Mucosa of rectum (tissue), 2 donors: Measurements from ENCODE around the gene CTAGE6.
"Not testable (repeated sequence)": the region's sequence is repeated elsewhere in the genome, so short reads cannot be mapped to it uniquely, and the experiment has no call there.

Source experiments
- H3K27ac ChIP-seq, 2 donors: one replicate each; pipeline ENCODE4 v1.7.0; 2013; ENCODE audit warnings: inconsistent platforms in 2 of 2, low read depth in 2 of 2, low read length in 2 of 2
- H3K27me3 ChIP-seq, 2 donors: one replicate each; pipeline ENCODE4 v1.7.0; 2013; ENCODE audit warnings: low read length in 2 of 2; ENCODE audit not compliant: control insufficient read depth in 2 of 2, insufficient read depth in 2 of 2
- H3K36me3 ChIP-seq, 2 donors: one replicate each; pipeline ENCODE4 v1.7.0; 2013; ENCODE audit warnings: low read length in 2 of 2; ENCODE audit not compliant: control insufficient read depth in 2 of 2, insufficient read depth in 2 of 2
- H3K4me1 ChIP-seq, 2 donors: one replicate each; pipeline ENCODE4 v1.7.0; 2013; ENCODE audit warnings: low read length in 2 of 2, mild to moderate bottlenecking in 1 of 2; ENCODE audit not compliant: control insufficient read depth in 2 of 2, insufficient read depth in 2 of 2
- H3K4me3 ChIP-seq, 2 donors: one replicate each; pipeline ENCODE4 v1.7.0; 2013; ENCODE audit warnings: low read length in 2 of 2
- H3K9ac ChIP-seq, 2 donors: one replicate each; pipeline ENCODE4 v1.7.0; 2013; ENCODE audit warnings: low read length in 2 of 2, low read depth in 1 of 2, mild to moderate bottlenecking in 1 of 2
- H3K9me3 ChIP-seq, 2 donors: one replicate each; pipeline ENCODE4 v1.7.0; 2013; ENCODE audit warnings: low read length in 2 of 2; ENCODE audit not compliant: control insufficient read depth in 2 of 2
- donor health status: healthy.
- donor health status: Normal muscosa, but diverticular disease.

Gene CTAGE6

GRCh38 chr7:143765678-143766077, 8.2 kb upstream of the CTAGE6 start:
- H3K27ac ChIP-seq, H3K9ac ChIP-seq, H3K4me3 ChIP-seq, H3K4me1 ChIP-seq, H3K9me3 ChIP-seq, H3K36me3 ChIP-seq, H3K27me3 ChIP-seq: not testable (repeated sequence)

- H3K27me3 ChIP-seq, H3K9ac ChIP-seq, H3K4me3 ChIP-seq, H3K4me1 ChIP-seq, H3K27ac ChIP-seq, H3K9me3 ChIP-seq, H3K36me3 ChIP-seq: not testable (repeated sequence)
These were observed 5.6 kb upstream of the CTAGE6 start for GRCh38 chr7:143763065-143763464.

- not testable (repeated sequence) for H3K4me1 ChIP-seq, H3K36me3 ChIP-seq
These were observed 12.2 kb downstream of the CTAGE6 start for GRCh38 chr7:143745340-143745739.

GRCh38 chr7:143737037-143737819, 20.3 kb downstream of the CTAGE6 start:
- not testable (repeated sequence) for H3K27me3 ChIP-seq, H3K9ac ChIP-seq, H3K36me3 ChIP-seq, H3K9me3 ChIP-seq, H3K4me1 ChIP-seq, H3K4me3 ChIP-seq, H3K27ac ChIP-seq

More at GRCh38 chr7:143745340-143745739, 12.2 kb downstream of the CTAGE6 start:
- not testable (repeated sequence) for H3K27me3 ChIP-seq, H3K4me3 ChIP-seq, H3K27ac ChIP-seq, H3K9me3 ChIP-seq, H3K9ac ChIP-seq

GRCh38 chr7:143735962-143736361, 21.5 kb downstream of the CTAGE6 start:
- no peaks in the 10 kb centered on the region for H3K27me3 ChIP-seq
- H3K9ac ChIP-seq: no peak overlapping the region
- H3K27ac ChIP-seq: no peak overlapping the region
- no peaks in the 10 kb centered on the region for H3K9me3 ChIP-seq
- no peak overlapping the region for H3K4me3 ChIP-seq
- H3K36me3 ChIP-seq: no peaks in the 10 kb centered on the region
- H3K4me1 ChIP-seq: no peaks in the 10 kb centered on the region

- Histone ChIP-seq H3K36me3 (no peaks in the 10 kb centered on the region), H3K9me3 (no peaks in the 10 kb centered on the region), H3K27ac (no peak overlapping the region), H3K4me3 (no peak overlapping the region), H3K4me1 (no peaks in the 10 kb centered on the region), H3K9ac (no peak overlapping the region), H3K27me3 (no peaks in the 10 kb centered on the region)
These were observed 23.6 kb downstream of the CTAGE6 start for GRCh38 chr7:143733876-143734275.

- no peaks in the 10 kb centered on the region for H3K9me3 ChIP-seq
- H3K36me3 ChIP-seq: no peaks in the 10 kb centered on the region
- no peak overlapping the region for H3K27ac ChIP-seq
- H3K27me3 ChIP-seq: no peaks in the 10 kb centered on the region
- H3K4me1 ChIP-seq: no peaks in the 10 kb centered on the region
- no peak overlapping the region for H3K9ac ChIP-seq
- no peak overlapping the region for H3K4me3 ChIP-seq
These were observed 29.1 kb downstream of the CTAGE6 start for GRCh38 chr7:143728333-143728862.

- H3K9ac ChIP-seq, H3K27ac ChIP-seq, H3K4me3 ChIP-seq, H3K36me3 ChIP-seq, H3K27me3 ChIP-seq, H3K4me1 ChIP-seq, H3K9me3 ChIP-seq: not testable (repeated sequence)
These were observed 29.9 kb downstream of the CTAGE6 start for GRCh38 chr7:143727561-143727960.

GRCh38 chr7:143726143-143726542, 31.4 kb downstream of the CTAGE6 start:
- H3K4me3 ChIP-seq: not testable (repeated sequence)

GRCh38 chr7:143720335-143720734, 37.2 kb downstream of the CTAGE6 start:
- H3K27me3 ChIP-seq, H3K4me3 ChIP-seq, H3K4me1 ChIP-seq, H3K9ac ChIP-seq, H3K9me3 ChIP-seq, H3K36me3 ChIP-seq, H3K27ac ChIP-seq: not testable (repeated sequence)

More at GRCh38 chr7:143726143-143726542, 31.4 kb downstream of the CTAGE6 start:
- not testable (repeated sequence) for H3K27me3 ChIP-seq, H3K36me3 ChIP-seq, H3K9me3 ChIP-seq, H3K27ac ChIP-seq, H3K4me1 ChIP-seq, H3K9ac ChIP-seq
